H9 (cell line): Measurements from ENCODE around the gene SLC52A3. TPM values are rescaled to one million over a fixed set of nuclear protein-coding genes. Genes with fewer than 3 reads are reported as not detected.

Experiments used
- DNase-seq: peaks from one replicate; pipeline ENCODE4 v3.0.0-alpha.2; 2017
- H2AFZ ChIP-seq: one replicate; pipeline ENCODE4 v1.6.1; 2013; ENCODE audit warnings: mild to moderate bottlenecking, low read length, control low read depth, moderate library complexity
- H2AK5ac ChIP-seq: 2 replicates; pipeline ENCODE4 v1.6.1; 2013; ENCODE audit warnings: low read length, control low read depth, mixed read lengths; ENCODE audit not compliant: insufficient read length
- H2BK120ac ChIP-seq: one replicate; pipeline ENCODE4 v1.6.1; 2013; ENCODE audit warnings: low read depth, mild to moderate bottlenecking, low read length, control low read depth, inconsistent platforms; ENCODE audit not compliant: poor library complexity, severe bottlenecking
- H2BK12ac ChIP-seq: 2 replicates; pipeline ENCODE4 v1.6.1; 2013; ENCODE audit warnings: low read length, control low read depth, mixed read lengths, low read depth; ENCODE audit not compliant: insufficient read length
- H2BK15ac ChIP-seq: 2 replicates; pipeline ENCODE4 v1.6.1; 2013; ENCODE audit warnings: low read depth, low read length, control low read depth
- H2BK20ac ChIP-seq: one replicate; pipeline ENCODE4 v1.6.1; 2013; ENCODE audit warnings: low read depth, mild to moderate bottlenecking, low read length, control low read depth, inconsistent platforms; ENCODE audit not compliant: poor library complexity, severe bottlenecking
- H2BK5ac ChIP-seq: 2 replicates; pipeline ENCODE4 v1.6.1; 2013; ENCODE audit warnings: low read length, control low read depth, mixed read lengths; ENCODE audit not compliant: insufficient read length
- H3K14ac ChIP-seq: 2 replicates; pipeline ENCODE4 v1.6.1; 2013; ENCODE audit warnings: low read length, control low read depth; ENCODE audit not compliant: insufficient read depth
- H3K18ac ChIP-seq: 2 replicates; pipeline ENCODE4 v1.6.1; 2013; ENCODE audit warnings: low read depth, mild to moderate bottlenecking, mixed read lengths, low read length, control low read depth; ENCODE audit not compliant: insufficient read length
- H3K23ac ChIP-seq: 2 replicates; pipeline ENCODE4 v1.6.1; 2013; ENCODE audit warnings: low read length, control low read depth, mixed read lengths, low read depth; ENCODE audit not compliant: insufficient read length
- H3K23me2 ChIP-seq: 2 replicates; pipeline ENCODE4 v1.6.1; 2013; ENCODE audit warnings: low read depth, mild to moderate bottlenecking, mixed read lengths, low read length, control low read depth; ENCODE audit not compliant: insufficient read length, poor library complexity, severe bottlenecking
- H3K27ac ChIP-seq: 2 replicates; pipeline ENCODE4 v1.5.1; 2013; ENCODE audit warnings: low read length, control low read depth, mixed read lengths, low read depth; ENCODE audit not compliant: insufficient read length
- H3K27me3 ChIP-seq: 2 replicates; pipeline ENCODE4 v1.6.1; 2013; ENCODE audit warnings: low read length, control low read depth, inconsistent platforms; ENCODE audit not compliant: insufficient read depth
- H3K4ac ChIP-seq: 2 replicates; pipeline ENCODE4 v1.6.1; 2013; ENCODE audit warnings: low read depth, mild to moderate bottlenecking, control low read depth, inconsistent platforms, low read length, moderate library complexity
- H3K4me1 ChIP-seq: 2 replicates; pipeline ENCODE4 v1.6.1; 2013; ENCODE audit warnings: low read length, control low read depth, inconsistent platforms; ENCODE audit not compliant: insufficient read depth
- H3K4me2 ChIP-seq: 2 replicates; pipeline ENCODE4 v1.6.1; 2013; ENCODE audit warnings: low read length, control low read depth, mixed read lengths; ENCODE audit not compliant: insufficient read length, insufficient read depth
- H3K56ac ChIP-seq: 2 replicates; pipeline ENCODE4 v1.6.1; 2013; ENCODE audit warnings: low read depth, mild to moderate bottlenecking, mixed read lengths, low read length, control low read depth; ENCODE audit not compliant: insufficient read length
- H3K79me1 ChIP-seq: 2 replicates; pipeline ENCODE4 v1.6.1; 2013; ENCODE audit warnings: low read depth, mild to moderate bottlenecking, moderate library complexity, low read length, control low read depth, inconsistent platforms; ENCODE audit not compliant: insufficient read depth, poor library complexity, severe bottlenecking
- H3K79me2 ChIP-seq: 2 replicates; pipeline ENCODE4 v1.6.1; 2013; ENCODE audit warnings: low read length, control low read depth, inconsistent platforms; ENCODE audit not compliant: insufficient read depth
- H3K9ac ChIP-seq: 2 replicates; pipeline ENCODE4 v1.6.1; 2013; ENCODE audit warnings: low read length, control low read depth, mixed read lengths; ENCODE audit not compliant: insufficient read length; ENCODE audit errors: extremely low read depth
- H3K9me3 ChIP-seq: one replicate; pipeline ENCODE4 v1.6.1; 2013; ENCODE audit warnings: low read depth, low read length, inconsistent platforms; ENCODE audit not compliant: control insufficient read depth
- H3T11ph ChIP-seq: one replicate; pipeline ENCODE4 v1.6.1; 2013; ENCODE audit warnings: mild to moderate bottlenecking, low read length, control low read depth, inconsistent platforms
- H4K20me1 ChIP-seq: one replicate; pipeline ENCODE4 v1.6.1; 2013; ENCODE audit not compliant: control insufficient read depth, insufficient read length, insufficient read depth
- H4K5ac ChIP-seq: 2 replicates; pipeline ENCODE4 v1.6.1; 2013; ENCODE audit warnings: low read depth, mild to moderate bottlenecking, mixed read lengths, low read length, control low read depth; ENCODE audit not compliant: insufficient read length
- H4K8ac ChIP-seq: replicated peaks from 2 replicates; pipeline ENCODE4 v1.6.1; 2013; ENCODE audit warnings: low read length, control low read depth, mixed read lengths, low read depth; ENCODE audit not compliant: insufficient read length
- H4K91ac ChIP-seq: 2 replicates; pipeline ENCODE4 v1.6.1; 2013; ENCODE audit warnings: low read depth, mild to moderate bottlenecking, moderate library complexity, mixed read lengths, low read length, control low read depth; ENCODE audit not compliant: insufficient read length
- H3K27ac Mint-ChIP-seq, 3 experiments: 2 replicates in 2 of 3; 3 replicates in 1 of 3; pipeline ENCODE4 v1.8.0; 2020 to 2021; ENCODE audit warnings: mixed read lengths in 3 of 3, mild to moderate bottlenecking in 1 of 3, moderate library complexity in 1 of 3
- H3K27me3 Mint-ChIP-seq: 2 replicates; pipeline ENCODE4 v1.8.0; 2021; ENCODE audit warnings: low read depth, mild to moderate bottlenecking, moderate library complexity, mixed read lengths
- H3K36me3 Mint-ChIP-seq, 3 experiments: 2 replicates in 2 of 3; 3 replicates in 1 of 3; pipeline ENCODE4 v1.8.0; 2020 to 2021; ENCODE audit warnings: low read depth in 3 of 3, mixed read lengths in 3 of 3; ENCODE audit not compliant: insufficient read depth in 1 of 3
- H3K4me1 Mint-ChIP-seq, 2 experiments: 2 replicates each; pipeline ENCODE4 v1.8.0; 2020; ENCODE audit warnings: mixed read lengths in 2 of 2
- H3K4me3 Mint-ChIP-seq, 2 experiments: 2 replicates in 1 of 2; 3 replicates in 1 of 2; pipeline ENCODE4 v1.8.0; 2020 to 2021; ENCODE audit warnings: mild to moderate bottlenecking in 2 of 2, mixed read lengths in 2 of 2, moderate library complexity in 1 of 2
- H3K9me3 Mint-ChIP-seq, 2 experiments: 2 replicates in 1 of 2; 3 replicates in 1 of 2; pipeline ENCODE4 v1.8.0; 2020; ENCODE audit warnings: mild to moderate bottlenecking in 2 of 2, mixed read lengths in 2 of 2, moderate library complexity in 1 of 2
- CTCF ChIP-seq: fragments of 200-600 bp; sonication (generic); conservative IDR thresholded peaks from 3 replicates; pipeline ENCODE4 v1.8.0; 2021; ENCODE audit warnings: antibody characterized with exemption, mild to moderate bottlenecking
- WGBS: extraction: QIAGEN DNeasy Blood & Tissue Kit; methylation state at CpG from one replicate; pipeline ENCODE4 v1.1.7; 2013; ENCODE audit warnings: missing lambda C conversion rate, low lambda C conversion rate, mixed read lengths; ENCODE audit not compliant: insufficient read length; ENCODE audit errors: extremely low coverage; 5-methylcytosine and 5-hydroxymethylcytosine counted together
- total RNA-seq: library from RNA; stranded (reverse); gene quantifications from 2 replicates; pipeline ENCODE4 v1.2.1, GENCODE V29; 2021

The SLC52A3 gene
- total RNA-seq, 1 experiment from 2014 or later = 3.3 TPM

GRCh38 chr20:717271-717670, 51.0 kb downstream of the SLC52A3 start:
- DNase-seq = no peak
- no peak overlapping the region for H2BK12ac ChIP-seq
- H2BK120ac ChIP-seq = no peak overlapping the region
- no peak overlapping the region for H2BK20ac ChIP-seq
- WGBS = no CpG with 5 or more reads among the region's 7 CpGs
- no peak overlapping the region for H4K91ac ChIP-seq
- H2AFZ ChIP-seq = no peak overlapping the region
- no peak overlapping the region for H4K5ac ChIP-seq
- no peak overlapping the region for H3K18ac ChIP-seq
- H3K4ac ChIP-seq = no peak overlapping the region
- Mint-ChIP-seq H3K27ac (no peak overlapping the region), H3K36me3 (peaks cover 0 to 1% (median 0%) of the 10 kb centered on the region in 3 experiments; a peak in 2 of 7 replicates), H3K9me3 (peaks cover 6 to 8% of the 10 kb centered on the region in 2 experiments; a peak in 3 of 5 replicates), H3K4me1 (peaks cover 11% of the 10 kb centered on the region in 2 experiments), H3K4me3 (no peak overlapping the region), H3K27me3 (peaks cover 18% of the 10 kb centered on the region)
- H3K14ac ChIP-seq = no peak overlapping the region
- H3K27ac ChIP-seq = no peak overlapping the region
- H3K23ac ChIP-seq = no peak overlapping the region
- H3K9me3 ChIP-seq = no peaks in the 10 kb centered on the region
- H3K23me2 ChIP-seq = no peaks in the 10 kb centered on the region
- H3T11ph ChIP-seq = no peak overlapping the region
- no peak overlapping the region for H2BK15ac ChIP-seq
- H4K20me1 ChIP-seq = no peaks in the 10 kb centered on the region
- no peaks in the 10 kb centered on the region for H3K79me1 ChIP-seq
- no peak overlapping the region for H2BK5ac ChIP-seq
- H3K27me3 ChIP-seq = no peaks in the 10 kb centered on the region; the same call in 1 of the 2 replicates
- H2AK5ac ChIP-seq = no peak overlapping the region
- H3K4me2 ChIP-seq = no peak overlapping the region
- no peak overlapping the region for H3K56ac ChIP-seq
- TF ChIP-seq CTCF = no peak
- H3K4me1 ChIP-seq = peaks cover 3% of the 10 kb centered on the region; the same call in 1 of the 2 replicates
- no peaks in the 10 kb centered on the region for H3K79me2 ChIP-seq
- no peak overlapping the region for H3K9ac ChIP-seq
- no peak overlapping the region for H4K8ac ChIP-seq
